Activated T-helper 2 cell treated with anti-CD3 and anti-CD28 coated beads, Interferon-gamma antibody, Interleukin-2, Interleukin-4, amounts not matched to agents 10 μg/mL and 5 μg/mL and 100 μg/mL, durations not matched to agents 14 hours and 24 hours and 36 hours (primary cell): ENCODE results near the gene HRK. TPM values are rescaled to one million over a fixed set of nuclear protein-coding genes. Genes with fewer than 3 reads are reported as not detected.
"Not testable (repeated sequence)": the region's sequence is repeated elsewhere in the genome, so short reads cannot be mapped to it uniquely, and the experiment has no call there.

Experiments used
- DNase-seq: peaks from one replicate; pipeline ENCODE4 v3.0.0; 2021; ENCODE audit warnings: low spot score
- H3K27ac Mint-ChIP-seq: one replicate; pipeline ENCODE4 v1.8.0; 2021; ENCODE audit warnings: mixed read lengths
- H3K27me3 Mint-ChIP-seq: one replicate; pipeline ENCODE4 v1.8.0; 2021; ENCODE audit warnings: low read depth, mixed read lengths
- H3K36me3 Mint-ChIP-seq: one replicate; pipeline ENCODE4 v1.8.0; 2021; ENCODE audit warnings: low read depth, mixed read lengths
- H3K4me1 Mint-ChIP-seq: one replicate; pipeline ENCODE4 v1.8.0; 2021; ENCODE audit warnings: low read depth, mixed read lengths
- H3K4me3 Mint-ChIP-seq: one replicate; pipeline ENCODE4 v1.8.0; 2021; ENCODE audit warnings: low read depth, mild to moderate bottlenecking, moderate library complexity, mixed read lengths
- H3K9me3 Mint-ChIP-seq: one replicate; pipeline ENCODE4 v1.8.0; 2021; ENCODE audit warnings: mixed read lengths
- intact Hi-C: fragments of 100-400 bp; cut with micrococcal nuclease; formaldehyde crosslinking; loops from one replicate; pipeline ENCODE4 v1.15.1; 2023
- total RNA-seq: library from RNA; stranded (reverse); gene quantifications from 2 replicates; pipeline ENCODE4 v1.2.3, GENCODE V29; 2022

The HRK gene
- total RNA-seq, 1 donor from 2014 or later = not detected

DNA sequence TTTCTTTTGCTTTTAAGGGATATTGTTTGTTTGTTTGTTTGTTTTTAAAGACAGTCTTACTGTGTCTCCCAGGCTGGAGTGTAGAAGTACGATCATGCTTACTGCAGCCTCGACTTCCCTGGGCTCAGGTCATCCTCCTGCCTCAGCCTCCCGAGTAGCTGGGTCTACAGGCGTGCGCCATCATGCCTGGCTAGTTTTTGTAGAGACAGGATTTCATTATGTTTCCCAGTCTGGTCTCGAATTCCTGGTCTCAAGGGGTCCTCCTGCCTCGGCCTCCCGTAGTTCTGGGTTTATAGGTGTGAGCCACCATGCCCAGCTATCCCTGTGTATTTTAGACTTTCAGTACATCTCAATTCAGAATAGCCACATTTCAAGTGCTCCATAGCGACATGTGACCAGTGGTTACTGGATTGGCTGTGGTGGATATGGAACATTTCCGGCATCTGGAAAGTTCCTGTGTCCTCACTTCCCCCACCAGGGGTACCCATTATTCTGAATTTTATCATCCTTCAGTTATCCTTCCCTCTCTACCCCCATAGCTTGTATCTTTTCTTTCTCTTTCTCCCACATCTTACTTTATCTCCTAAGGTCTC is 61.1 kb downstream of the HRK start:
- H3K27me3 Mint-ChIP-seq = peaks cover 5% of the 10 kb centered on the region
- H3K9me3 Mint-ChIP-seq = no peaks in the 10 kb centered on the region
- peak overlapping the region; percentile 57 for H3K4me3 Mint-ChIP-seq
- H3K36me3 Mint-ChIP-seq = no peaks in the 10 kb centered on the region
- intact Hi-C loops = no loop called here
- DNase-seq = no peak
- H3K4me1 Mint-ChIP-seq = peaks cover 13% of the 10 kb centered on the region
- H3K27ac Mint-ChIP-seq = peak overlapping the region; percentile 43

DNA sequence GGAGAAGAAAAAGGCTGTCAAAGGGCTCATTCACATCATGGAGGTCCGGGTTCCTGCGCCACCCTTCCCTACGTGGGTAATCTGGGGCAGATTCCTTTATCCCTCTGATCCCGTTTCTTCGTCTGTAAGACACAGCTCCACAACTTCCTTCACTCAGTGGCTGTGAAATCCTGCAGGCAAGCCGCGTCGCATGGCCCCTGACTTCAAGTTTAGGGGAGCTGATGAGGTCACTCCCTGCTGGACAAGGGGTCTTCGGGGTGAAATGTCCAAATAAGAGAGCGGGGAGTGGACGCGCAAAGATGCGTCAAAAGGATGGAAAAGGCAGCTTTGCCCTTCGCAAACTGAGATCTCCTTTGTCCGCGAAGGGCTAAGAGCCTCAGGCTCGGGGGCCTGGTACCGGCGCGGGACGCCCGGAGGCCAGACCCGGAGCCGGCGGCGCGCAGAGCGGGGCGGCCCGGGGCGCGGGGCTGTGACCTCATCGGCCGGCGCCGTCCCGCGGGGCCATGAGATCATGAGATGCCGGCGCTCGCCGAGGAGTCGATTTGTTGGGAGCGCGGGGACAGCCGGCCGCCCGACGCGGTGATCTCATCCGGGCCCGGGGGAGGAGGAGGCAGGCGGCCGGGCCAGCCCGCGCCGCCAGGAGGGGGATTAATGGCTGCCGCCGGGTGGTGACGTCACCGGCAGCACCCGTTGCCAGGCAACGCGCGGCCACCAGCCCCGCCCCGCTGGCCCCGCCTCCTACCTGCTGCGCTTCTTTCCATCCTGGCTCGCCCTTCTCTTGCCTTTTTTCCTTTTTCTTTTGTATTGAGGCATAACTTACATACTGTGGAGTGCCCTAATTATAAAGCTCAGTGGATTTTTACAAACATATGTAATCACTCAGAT is 62.1 kb downstream of the HRK start:
- Mint-ChIP-seq H3K36me3 (no peaks in the 10 kb centered on the region), H3K27ac (peak overlapping the region; percentile 95), H3K9me3 (no peaks in the 10 kb centered on the region), H3K27me3 (peaks cover 5% of the 10 kb centered on the region), H3K4me3 (peak overlapping the region; percentile 95), H3K4me1 (peaks cover 13% of the 10 kb centered on the region)
- intact Hi-C loops = loop anchor here (1.0 to 5.0 kb wide), 3 partner anchors 81 to 315 kb away; partner anchors contain the start of genes RNFT2 and SPRING1
- DNase-seq = peak; percentile 85

DNA sequence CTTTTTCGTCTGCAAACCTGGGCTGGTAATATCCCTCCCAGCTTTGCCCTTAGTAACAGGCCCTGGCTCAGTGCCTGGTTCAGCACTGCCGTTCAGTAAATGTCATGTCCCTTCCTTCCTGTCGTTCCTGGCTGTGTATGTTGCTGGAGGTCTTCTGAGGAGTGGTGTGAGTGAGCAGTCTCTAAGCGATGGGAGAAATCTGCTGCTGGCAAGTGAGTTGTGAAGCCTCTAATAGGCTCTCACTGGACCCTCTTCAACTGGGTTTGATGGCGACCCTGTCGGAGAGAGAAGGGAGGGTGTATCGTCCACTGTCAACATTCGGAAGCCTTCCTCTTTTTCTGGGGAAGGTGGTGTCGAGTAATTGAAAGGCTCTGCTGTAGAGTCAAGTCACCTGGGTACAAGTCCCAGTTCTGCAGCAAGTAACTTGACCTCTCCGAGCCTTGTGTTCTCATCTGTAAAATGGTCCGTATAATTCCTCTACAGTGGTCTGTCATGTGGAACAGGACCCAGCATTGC is 62.8 kb downstream of the HRK start:
- H3K36me3 Mint-ChIP-seq = no peaks in the 10 kb centered on the region
- H3K27ac Mint-ChIP-seq = peak overlapping the region; percentile 95
- peaks cover 13% of the 10 kb centered on the region for H3K4me1 Mint-ChIP-seq
- H3K9me3 Mint-ChIP-seq = no peaks in the 10 kb centered on the region
- DNase-seq = no peak
- H3K27me3 Mint-ChIP-seq = peaks cover 5% of the 10 kb centered on the region
- H3K4me3 Mint-ChIP-seq = peak overlapping the region; percentile 95
- intact Hi-C loops = loop anchor here (5.0 kb wide), 1 partner anchor 104 kb away; no protein-coding TSS in a partner anchor

DNA sequence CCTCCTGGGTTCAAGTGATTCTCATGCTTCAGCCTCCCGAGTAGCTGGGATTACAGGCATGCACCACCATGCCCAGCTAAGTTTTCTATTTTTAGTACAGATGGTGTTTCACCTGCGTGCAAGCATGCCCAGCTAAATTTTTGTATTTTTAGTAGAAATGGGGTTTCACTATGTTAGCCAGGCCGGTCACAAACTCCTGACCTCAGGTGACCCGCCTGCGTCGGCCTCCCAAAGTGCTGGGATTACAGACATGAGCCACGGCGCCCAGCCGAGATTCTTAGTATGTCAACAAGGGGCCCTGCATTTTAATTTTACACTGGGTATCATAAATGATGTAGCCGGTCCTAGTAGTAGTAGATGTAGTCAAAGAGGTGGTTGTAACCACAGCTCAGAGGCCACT is 66.5 kb downstream of the HRK start:
- H3K36me3 Mint-ChIP-seq, H3K9me3 Mint-ChIP-seq, H3K4me3 Mint-ChIP-seq, H3K27me3 Mint-ChIP-seq, DNase-seq, H3K27ac Mint-ChIP-seq: not testable (repeated sequence)
- intact Hi-C loops = loop anchor here (5.0 kb wide), 1 partner anchor 108 kb away; no protein-coding TSS in a partner anchor
- peaks cover 10% of the 10 kb centered on the region for H3K4me1 Mint-ChIP-seq

DNA sequence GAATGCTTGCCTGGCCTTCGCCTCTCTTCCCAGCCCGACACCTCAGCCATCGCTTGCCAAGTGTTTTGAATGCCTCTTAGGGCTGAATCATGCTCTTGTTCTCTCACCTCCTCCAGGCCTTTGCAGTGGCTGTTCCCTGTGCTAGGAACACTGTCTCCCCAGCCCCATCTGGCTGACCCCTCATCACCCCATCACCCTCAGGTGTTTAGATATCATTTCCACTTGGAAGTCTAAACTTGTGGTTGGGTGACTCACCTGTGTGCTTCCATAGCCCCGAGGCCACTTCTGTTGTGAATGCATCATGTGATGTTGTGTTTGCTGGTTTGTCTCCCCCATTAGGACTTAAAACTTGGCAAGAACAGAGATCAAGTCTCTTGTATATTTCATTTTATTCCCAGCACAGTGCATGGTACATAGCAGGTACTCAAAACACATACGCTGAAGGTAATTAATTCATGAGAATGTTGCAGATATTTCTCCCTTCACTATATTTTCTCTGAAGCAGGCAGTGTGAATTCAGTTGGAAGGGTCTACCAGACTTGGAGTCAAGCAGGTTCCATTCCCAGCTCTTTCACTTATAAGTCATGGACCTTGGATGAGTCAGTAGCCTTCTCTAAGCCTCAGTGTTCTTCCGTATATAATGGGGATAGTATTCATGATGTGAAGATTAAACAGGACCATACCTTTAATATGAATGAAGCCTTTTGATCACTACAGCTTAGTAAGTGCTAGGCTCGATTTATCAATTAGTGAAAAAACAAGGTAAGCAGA is 67.8 kb downstream of the HRK start:
- peaks cover 5% of the 10 kb centered on the region for H3K4me1 Mint-ChIP-seq
- no peak for DNase-seq
- intact Hi-C loops = no loop called here
- H3K27ac Mint-ChIP-seq = no peak overlapping the region
- no peaks in the 10 kb centered on the region for H3K36me3 Mint-ChIP-seq
- no peaks in the 10 kb centered on the region for H3K27me3 Mint-ChIP-seq
- no peak overlapping the region for H3K4me3 Mint-ChIP-seq
- no peaks in the 10 kb centered on the region for H3K9me3 Mint-ChIP-seq

DNA sequence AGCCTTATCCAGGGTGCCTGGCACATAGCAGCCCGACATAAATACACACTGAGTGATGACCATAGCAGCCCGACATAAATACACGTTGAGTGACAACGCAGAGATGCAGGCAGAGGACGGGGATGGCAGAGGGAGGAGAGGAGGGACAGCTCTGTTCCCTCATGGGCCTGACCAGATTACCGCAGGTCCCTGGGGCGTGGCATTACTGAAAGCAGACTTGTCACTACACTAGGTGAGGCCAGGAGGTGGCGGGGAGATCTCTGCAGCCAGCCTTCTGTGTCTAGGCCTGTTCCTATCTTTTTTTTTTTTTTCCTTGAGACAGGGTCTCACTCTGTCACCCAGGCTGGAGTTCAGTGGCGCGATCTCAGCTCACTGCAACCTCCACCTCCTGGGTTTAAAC is 69.0 kb downstream of the HRK start:
- H3K27ac Mint-ChIP-seq = no peak overlapping the region
- intact Hi-C loops = no loop called here
- H3K27me3 Mint-ChIP-seq = no peaks in the 10 kb centered on the region
- H3K4me3 Mint-ChIP-seq = no peak overlapping the region
- no peak for DNase-seq
- no peaks in the 10 kb centered on the region for H3K4me1 Mint-ChIP-seq
- no peaks in the 10 kb centered on the region for H3K9me3 Mint-ChIP-seq
- no peaks in the 10 kb centered on the region for H3K36me3 Mint-ChIP-seq

DNA sequence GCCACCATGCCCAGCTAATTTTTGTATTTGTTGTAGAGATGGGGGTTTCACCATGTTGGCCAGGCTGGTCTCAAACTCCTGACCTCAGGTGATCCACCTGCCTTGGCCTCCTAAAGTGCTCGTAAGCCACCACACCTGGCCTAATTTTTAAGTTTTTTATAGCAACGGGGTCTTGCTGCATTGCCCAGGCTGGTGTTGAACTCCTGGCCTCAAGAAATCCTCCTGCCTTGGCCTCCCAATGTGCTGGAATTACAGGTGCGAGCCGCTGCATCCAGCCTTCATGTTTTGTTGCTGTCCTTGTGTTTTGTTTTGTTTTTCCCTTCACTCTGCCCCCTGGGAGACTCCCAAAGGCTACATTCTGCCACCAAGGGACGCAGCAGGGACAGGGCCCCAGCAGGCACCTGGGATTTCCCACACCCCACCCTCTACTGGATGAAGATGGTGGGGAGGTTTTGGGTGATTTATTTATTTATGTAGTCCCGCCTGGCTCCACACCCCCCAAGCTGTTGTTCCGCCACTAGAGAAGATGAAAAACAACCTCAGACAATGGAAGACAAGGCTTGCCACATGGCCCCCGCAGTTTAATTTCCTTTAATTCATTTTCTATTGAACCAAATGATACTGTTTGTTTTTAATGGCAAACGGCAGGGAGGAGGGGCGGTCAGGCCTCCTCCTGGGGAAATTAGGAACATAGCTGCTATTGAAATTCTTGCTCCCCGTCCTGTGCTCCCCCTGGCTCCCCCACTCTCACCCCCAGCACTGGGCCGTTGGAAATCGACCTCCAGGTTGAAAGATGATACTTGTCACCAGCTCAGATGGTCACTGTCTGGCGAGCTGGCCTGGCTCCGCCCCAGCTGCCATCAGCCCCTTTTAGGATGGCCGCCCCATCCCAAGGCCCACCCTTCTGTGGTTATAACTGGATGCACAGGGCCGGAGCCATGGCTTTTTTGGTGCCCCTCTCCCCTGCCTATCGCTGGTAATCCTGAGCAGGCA is 72.8 kb downstream of the HRK start:
- no peak for DNase-seq
- intact Hi-C loops = no loop called here
- H3K4me1 Mint-ChIP-seq = no peaks in the 10 kb centered on the region
- no peak overlapping the region for H3K4me3 Mint-ChIP-seq
- no peak overlapping the region for H3K27ac Mint-ChIP-seq
- H3K36me3 Mint-ChIP-seq = no peaks in the 10 kb centered on the region
- no peaks in the 10 kb centered on the region for H3K27me3 Mint-ChIP-seq
- H3K9me3 Mint-ChIP-seq = no peaks in the 10 kb centered on the region

DNA sequence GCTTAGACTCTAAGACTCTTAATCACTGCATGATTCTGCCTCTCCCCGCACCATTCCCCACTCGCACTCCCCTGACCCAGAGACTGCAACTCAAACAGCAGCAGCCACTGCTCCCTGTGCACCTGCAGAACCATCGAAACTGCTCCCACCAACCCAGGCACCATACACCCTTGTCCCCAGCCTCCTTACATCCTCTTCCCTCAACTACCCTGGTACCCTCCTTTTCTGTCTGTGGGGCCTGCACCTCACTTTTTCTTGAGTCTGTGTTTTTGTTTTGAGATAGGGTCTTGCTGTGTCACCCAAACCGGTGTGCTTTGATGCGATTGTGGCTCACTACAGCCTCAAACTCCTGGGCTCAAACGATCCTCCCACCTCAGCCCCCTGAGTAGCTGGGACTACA is 73.7 kb downstream of the HRK start:
- Mint-ChIP-seq H3K36me3 (no peaks in the 10 kb centered on the region), H3K9me3 (no peaks in the 10 kb centered on the region), H3K27ac (no peak overlapping the region), H3K4me1 (no peaks in the 10 kb centered on the region), H3K27me3 (no peaks in the 10 kb centered on the region), H3K4me3 (no peak overlapping the region)
- no peak for DNase-seq
- intact Hi-C loops = no loop called here

DNA sequence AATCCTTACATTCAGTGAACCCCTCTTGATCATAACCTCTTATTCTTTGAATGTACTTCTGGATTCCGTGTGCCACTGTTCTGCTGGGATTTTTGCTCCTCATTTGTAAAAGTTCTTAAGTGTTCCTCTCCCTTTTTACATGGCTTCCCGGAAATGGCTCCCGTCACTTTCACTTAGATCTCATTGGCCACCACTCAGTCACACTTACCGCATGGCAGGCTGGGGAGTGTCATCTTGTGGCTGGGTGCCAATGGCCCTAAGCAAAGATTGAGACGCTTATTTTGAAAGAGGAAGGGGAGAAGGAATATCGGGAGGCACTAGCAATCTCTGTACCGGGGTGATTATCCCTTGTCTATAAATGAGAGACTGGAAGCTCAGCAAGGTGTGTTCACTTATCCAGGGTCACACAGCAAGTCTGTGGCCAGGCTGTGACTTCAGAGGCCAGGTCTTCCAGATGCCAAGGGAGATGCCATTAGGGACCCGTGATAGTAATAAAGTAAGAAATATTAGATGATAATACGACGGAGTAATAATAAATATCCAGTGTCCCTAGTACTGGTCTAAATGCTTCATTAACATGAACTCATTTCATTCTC is 74.3 kb downstream of the HRK start:
- H3K27me3 Mint-ChIP-seq = no peaks in the 10 kb centered on the region
- no peaks in the 10 kb centered on the region for H3K4me1 Mint-ChIP-seq
- intact Hi-C loops = no loop called here
- H3K9me3 Mint-ChIP-seq = no peaks in the 10 kb centered on the region
- H3K27ac Mint-ChIP-seq = no peak overlapping the region
- no peak for DNase-seq
- no peak overlapping the region for H3K4me3 Mint-ChIP-seq
- H3K36me3 Mint-ChIP-seq = no peaks in the 10 kb centered on the region
